ENCODE measurements around the gene FAAP20.

DNA sequence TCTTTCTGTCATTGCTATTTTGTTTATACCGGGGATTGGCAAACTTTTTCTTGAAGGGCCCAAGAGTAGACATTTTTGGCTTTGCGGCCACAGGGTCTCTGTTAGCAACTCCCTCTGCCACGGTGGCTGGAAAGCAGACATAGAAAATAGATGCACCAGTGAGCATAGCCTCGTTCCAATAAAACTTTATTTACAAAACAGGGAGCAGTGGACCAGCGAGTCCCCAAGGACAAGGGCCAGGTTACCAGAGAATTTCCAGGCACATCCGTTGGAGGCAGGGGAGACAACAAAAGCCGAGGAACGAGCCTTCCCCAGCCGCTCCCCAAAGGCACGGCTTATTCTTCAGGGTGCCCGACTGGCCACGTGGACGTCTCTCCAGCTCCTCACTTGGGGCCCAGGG is 26.5 kb downstream of the FAAP20 start:
- TF ChIP-seq EZH2 (IDR thresholded peaks at IDR 0.05; ENCODE audit: borderline replicate concordance, low read depth, low read length, severe bottlenecking) (no peak), POLR2AphosphoS5 (IDR thresholded peaks at IDR 0.05; ENCODE audit: insufficient read depth, low read depth, low read length) (no peak), POLR2A (IDR thresholded peaks at IDR 0.05; ENCODE audit: low read depth, low read length) (no peak), FOS (IDR thresholded peaks at IDR 0.05; ENCODE audit: borderline replicate concordance, insufficient read depth, low read length) (no peak), GATA2 (IDR thresholded peaks at IDR 0.05; ENCODE audit: insufficient read depth, insufficient read length, low read depth, low read length) (no peak), MYC (IDR thresholded peaks at IDR 0.05; ENCODE audit: low read depth, low read length) (no peak), JUN (IDR thresholded peaks at IDR 0.05; ENCODE audit: borderline replicate concordance, insufficient read depth, insufficient read length, low read depth) (no peak)
- TF ChIP-seq, protein P1, sequence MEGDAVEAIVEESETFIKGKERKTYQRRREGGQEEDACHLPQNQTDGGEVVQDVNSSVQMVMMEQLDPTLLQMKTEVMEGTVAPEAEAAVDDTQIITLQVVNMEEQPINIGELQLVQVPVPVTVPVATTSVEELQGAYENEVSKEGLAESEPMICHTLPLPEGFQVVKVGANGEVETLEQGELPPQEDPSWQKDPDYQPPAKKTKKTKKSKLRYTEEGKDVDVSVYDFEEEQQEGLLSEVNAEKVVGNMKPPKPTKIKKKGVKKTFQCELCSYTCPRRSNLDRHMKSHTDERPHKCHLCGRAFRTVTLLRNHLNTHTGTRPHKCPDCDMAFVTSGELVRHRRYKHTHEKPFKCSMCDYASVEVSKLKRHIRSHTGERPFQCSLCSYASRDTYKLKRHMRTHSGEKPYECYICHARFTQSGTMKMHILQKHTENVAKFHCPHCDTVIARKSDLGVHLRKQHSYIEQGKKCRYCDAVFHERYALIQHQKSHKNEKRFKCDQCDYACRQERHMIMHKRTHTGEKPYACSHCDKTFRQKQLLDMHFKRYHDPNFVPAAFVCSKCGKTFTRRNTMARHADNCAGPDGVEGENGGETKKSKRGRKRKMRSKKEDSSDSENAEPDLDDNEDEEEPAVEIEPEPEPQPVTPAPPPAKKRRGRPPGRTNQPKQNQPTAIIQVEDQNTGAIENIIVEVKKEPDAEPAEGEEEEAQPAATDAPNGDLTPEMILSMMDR (IDR thresholded peaks at IDR 0.05; ENCODE audit: extremely low read depth in 1 of 2, insufficient read depth in 1 of 2, low read depth in 1 of 2, low read length in 2 of 2), result no peak
- TF ChIP-seq, protein P2, sequence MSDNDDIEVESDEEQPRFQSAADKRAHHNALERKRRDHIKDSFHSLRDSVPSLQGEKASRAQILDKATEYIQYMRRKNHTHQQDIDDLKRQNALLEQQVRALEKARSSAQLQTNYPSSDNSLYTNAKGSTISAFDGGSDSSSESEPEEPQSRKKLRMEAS (IDR thresholded peaks at IDR 0.05; ENCODE audit: insufficient read depth, insufficient read length), result no peak
